A549 (cell line): Measurements from ENCODE around the gene RASGRF1. TPM values are rescaled to one million over a fixed set of nuclear protein-coding genes. Genes with fewer than 3 reads are reported as not detected.

Experiments
- ATAC-seq, 2 experiments: fragments of 200-7000 bp in 1 of 2; fragments of >200 bp in 1 of 2; cut with Nextera tagmentation in 1 of 2; cut with Tn5 transposase in 1 of 2; 3 replicates each; pipeline versions ENCODE4 v1.8.0 to v1.9.1; 2018 to 2020; ENCODE audit warnings: mild to moderate bottlenecking in 1 of 2, moderate library complexity in 1 of 2
- CTCF ChIA-PET: fragments of 300-600 bp; sonication (Branson Sonifier 250); formaldehyde crosslinking; extraction: SDS; loops from one replicate; lab custom pipeline; 2021; ENCODE audit warnings: antibody characterized with exemption, inconsistent platforms; lab: Yijun Ruan, JAX
- POLR2A ChIA-PET: fragments of 350-600 bp; formaldehyde crosslinking; extraction: SDS; loops from one replicate; lab custom pipeline; 2021; ENCODE audit warnings: antibody characterized with exemption, inconsistent platforms; lab: Yijun Ruan, JAX
- DNase-seq, 2 experiments: peaks; one replicate each; pipeline versions ENCODE4 v3.0.0 to v3.0.0-alpha.2; 2011 to 2016; ENCODE audit warnings: low read depth in 1 of 2, low spot score in 1 of 2
- FAIRE-seq: peaks from 2 replicates; lab custom pipeline; 2011; peaks lifted over from hg19 to GRCh38; lab: Jason Lieb, UNC
- H3K27ac ChIP-seq, 2 experiments: fragments of >200 bp; sonication (Bioruptor Twin); formaldehyde crosslinking; 3 replicates each; pipeline ENCODE4 v1.5.1; 2016 to 2017
- H3K4me1 ChIP-seq: fragments of >200 bp; sonication (Bioruptor Twin); formaldehyde crosslinking; 3 replicates; pipeline ENCODE4 v1.6.1; 2016
- H3K4me2 ChIP-seq: fragments of >200 bp; sonication (Bioruptor Twin); formaldehyde crosslinking; 3 replicates; pipeline ENCODE4 v1.6.1; 2016
- H3K4me3 ChIP-seq: fragments of >200 bp; sonication (Bioruptor Twin); formaldehyde crosslinking; 3 replicates; pipeline ENCODE4 v1.5.1; 2016
- H3K9me3 ChIP-seq: fragments of >200 bp; sonication (Bioruptor Twin); formaldehyde crosslinking; 3 replicates; pipeline ENCODE4 v1.6.1; 2016
- BCL3 ChIP-seq: fragments of >200 bp; sonication (Bioruptor Twin); formaldehyde crosslinking; IDR thresholded peaks from 3 replicates; pipeline ENCODE4 v1.6.1; 2016
- BHLHE40 ChIP-seq: IDR thresholded peaks from 2 replicates; pipeline ENCODE4 v1.6.1; 2012; ENCODE audit warnings: low read depth, low read length, inconsistent platforms
- CHD4 ChIP-seq: fragments of 200-600 bp; sonication (generic); IDR thresholded peaks from 2 replicates; pipeline ENCODE4 v1.6.1; 2016; ENCODE audit warnings: antibody characterized with exemption, mild to moderate bottlenecking, borderline replicate concordance
- CTCF ChIP-seq: fragments of >200 bp; sonication (Bioruptor Twin); formaldehyde crosslinking; IDR thresholded peaks from 3 replicates; pipeline ENCODE4 v1.5.1; 2016
- E2F6 ChIP-seq: IDR thresholded peaks from 2 replicates; pipeline ENCODE4 v1.6.1; 2012; ENCODE audit warnings: low read depth, borderline replicate concordance
- EHMT2 ChIP-seq: fragments of 200-600 bp; sonication (generic); IDR thresholded peaks from 2 replicates; pipeline ENCODE4 v1.6.1; 2016; ENCODE audit warnings: antibody characterized with exemption, low read depth, mild to moderate bottlenecking, moderate library complexity
- ESRRA ChIP-seq: fragments of 150-350 bp; IDR thresholded peaks from 2 replicates; pipeline ENCODE4 v1.6.1; 2014; ENCODE audit warnings: mild to moderate bottlenecking, low read length, borderline replicate concordance
- FOSL2 ChIP-seq, 2 experiments: fragments of 450-650 bp in 1 of 2; fragments of >200 bp in 1 of 2; sonication (Bioruptor Twin) in 1 of 2; formaldehyde crosslinking; IDR thresholded peaks; 2 replicates each; pipeline versions ENCODE4 v1.5.0 to v1.6.1; 2016 to 2020; ENCODE audit warnings: mild to moderate bottlenecking in 1 of 2, moderate library complexity in 1 of 2
- HMGXB4 ChIP-seq: fragments of 250-450 bp; sonication (Bioruptor Pico); IDR thresholded peaks from 2 replicates; pipeline ENCODE4 v1.5.0; 2021; ENCODE audit warnings: mild to moderate bottlenecking, moderate library complexity, borderline replicate concordance
- HOXA7 ChIP-seq: fragments of 250-450 bp; sonication (Bioruptor Pico); IDR thresholded peaks from 2 replicates; pipeline ENCODE4 v1.5.0; 2020; ENCODE audit warnings: mild to moderate bottlenecking, moderate library complexity
- JUN ChIP-seq, 2 experiments: fragments of >200 bp; sonication (Bioruptor Twin); formaldehyde crosslinking; IDR thresholded peaks; 2 replicates in 1 of 2; 3 replicates in 1 of 2; pipeline ENCODE4 v1.6.1; 2016 to 2017
- JUNB ChIP-seq: fragments of >200 bp; sonication (Bioruptor Twin); formaldehyde crosslinking; IDR thresholded peaks from 2 replicates; pipeline ENCODE4 v1.6.1; 2016
- KDM5A ChIP-seq: fragments of 200-600 bp; sonication (generic); IDR thresholded peaks from 2 replicates; pipeline ENCODE4 v1.6.1; 2016; ENCODE audit warnings: antibody characterized with exemption, mild to moderate bottlenecking
- NPAS2 ChIP-seq: fragments of 250-450 bp; sonication (Bioruptor Pico); IDR thresholded peaks from 2 replicates; pipeline ENCODE4 v1.8.0; 2022; ENCODE audit warnings: mild to moderate bottlenecking, moderate library complexity, borderline replicate concordance
- PBX3 ChIP-seq: IDR thresholded peaks from 2 replicates; pipeline ENCODE4 v1.6.1; 2012
- PHF8 ChIP-seq: fragments of 200-600 bp; sonication (generic); IDR thresholded peaks from 2 replicates; pipeline ENCODE4 v1.6.1; 2016; ENCODE audit warnings: low read depth, mild to moderate bottlenecking, antibody characterized with exemption, moderate library complexity, borderline replicate concordance
- RAD21 ChIP-seq, 2 experiments: fragments of >200 bp in 1 of 2; sonication (Bioruptor Twin) in 1 of 2; formaldehyde crosslinking in 1 of 2; IDR thresholded peaks in 1 of 2; conservative IDR thresholded peaks in 1 of 2; 2 replicates in 1 of 2; 3 replicates in 1 of 2; pipeline ENCODE4 v1.6.1; 2012 to 2018; ENCODE audit warnings: inconsistent platforms in 1 of 2
- RCOR1 ChIP-seq: fragments of 150-350 bp; IDR thresholded peaks from 2 replicates; pipeline ENCODE4 v1.6.1; 2014; ENCODE audit warnings: antibody characterized with exemption, low read length, low read depth
- ZNF302 ChIP-seq: fragments of 250-450 bp; sonication (Bioruptor Pico); IDR thresholded peaks from 2 replicates; pipeline ENCODE4 v1.9.0; 2021; ENCODE audit warnings: inconsistent platforms, mild to moderate bottlenecking, moderate library complexity
- ZSCAN20 ChIP-seq: fragments of 250-450 bp; sonication (Bioruptor Pico); IDR thresholded peaks from 2 replicates; pipeline ENCODE4 v1.8.0; 2022; ENCODE audit warnings: mild to moderate bottlenecking, moderate library complexity
- WGBS: methylation state at CpG from one replicate; pipeline ENCODE4 v1.1.6; 2017; ENCODE audit errors: missing lambda C conversion rate; 5-methylcytosine and 5-hydroxymethylcytosine counted together
- polyA plus RNA-seq, 4 experiments: library from polyadenylated mRNA; depleted of rRNA in 3 of 4; stranded (reverse); fragments of >200 nt; fragmentation: RNase III in 1 of 4; extraction: RNeasy Plus Mini Kit Qiagen cat#74134 plus additional on column Dnase treatment in 1 of 4; gene quantifications; 2 replicates in 3 of 4; 3 replicates in 1 of 4; pipeline ENCODE4 v1.2.3, GENCODE V29; 2011 to 2017

The RASGRF1 gene
- polyA plus RNA-seq, 2 of the 4 experiments (the other 2 are of a cell fraction), result 0.13 to 0.21 TPM

GRCh38 chr15:79086814-79087213 is 3.8 kb downstream of the RASGRF1 start:
- Histone ChIP-seq H3K4me1 (peaks cover 17% of the 10 kb centered on the region), H3K27ac (no peak overlapping the region), H3K9me3 (no peaks in the 10 kb centered on the region), H3K4me3 (no peak overlapping the region), H3K4me2 (no peak overlapping the region)
- no peak for TF ChIP-seq E2F6
- no peak for TF ChIP-seq ESRRA
- no peak for TF ChIP-seq CTCF
- no peak for TF ChIP-seq KDM5A
- no peak for TF ChIP-seq EHMT2
- no peak for TF ChIP-seq HMGXB4
- TF ChIP-seq PHF8, result no peak
- no peak for TF ChIP-seq CHD4
- no peak for TF ChIP-seq PBX3
- TF ChIP-seq FOSL2 (IDR thresholded peaks at IDR 0.05), result no peak
- TF ChIP-seq FOSL2 (CRISPR knock-in tag; IDR thresholded peaks at IDR 0.05), result no peak
- no peak for TF ChIP-seq ZNF302
- no peak for TF ChIP-seq ZSCAN20 (CRISPR knock-in tag)
- no peak for TF ChIP-seq JUNB
- no peak for TF ChIP-seq BCL3
- TF ChIP-seq NPAS2 (CRISPR knock-in tag), result no peak
- POLR2A ChIA-PET, result no interaction called here
- FAIRE-seq, result no peak
- 45% methylated on average over 4 of the region's 4 CpGs for WGBS
- no peak for DNase-seq
- CTCF ChIA-PET, result interaction anchor here (1.1 to 2.9 kb wide), 2 partner anchors 58 to 98 kb away, joined by 4 to 18 read pairs; no protein-coding TSS in a partner anchor
- ATAC-seq, result no peak

GRCh38 chr15:79084308-79084968 is 6.1 kb downstream of the RASGRF1 start:
- WGBS, result 5% methylated on average over 14 of the region's 14 CpGs
- CTCF ChIA-PET, result interaction anchor here (0.7 to 1.3 kb wide), 2 partner anchors 10 to 105 kb away, joined by 3 read pairs; no protein-coding TSS in a partner anchor
- TF ChIP-seq ESRRA (no peak), RCOR1 (no peak), FOSL2 (IDR thresholded peaks at IDR 0.05) (no peak), FOSL2 (CRISPR knock-in tag; IDR thresholded peaks at IDR 0.05) (no peak), ZSCAN20 (CRISPR knock-in tag) (no peak), BHLHE40 (no peak), HOXA7 (CRISPR knock-in tag) (no peak), JUN (IDR thresholded peaks at IDR 0.05) (no peak), PHF8 (no peak), RAD21 (conservative IDR thresholded peaks at IDR 0.05 in 1 of 2, IDR thresholded peaks at IDR 0.05 in 1 of 2) (no peak)
- TF ChIP-seq, all 56 proteins: peak for 0
- Histone ChIP-seq H3K4me2 (no peak overlapping the region), H3K4me1 (no peaks in the 10 kb centered on the region), H3K4me3 (no peak overlapping the region), H3K9me3 (no peaks in the 10 kb centered on the region), H3K27ac (no peak overlapping the region)
- FAIRE-seq, result no peak
- no peak for ATAC-seq
- DNase-seq, result no peak
- POLR2A ChIA-PET, result no interaction called here
